Stimulated activated CD8-positive, alpha-beta memory T cell treated with anti-CD3 and anti-CD28 coated beads, Interleukin-7, amount 100 ng/mL, for 4 hours (primary cell): ENCODE results near the gene CETN3.
"Not testable (repeated sequence)": the region's sequence is repeated elsewhere in the genome, so short reads cannot be mapped to it uniquely, and the experiment has no call there.

Experiments used
- DNase-seq, 2 donors: peaks; one replicate each; pipeline ENCODE4 v3.0.0-alpha.2; 2020; ENCODE audit warnings: low read depth in 2 of 2

Gene CETN3

GRCh38 chr5:90383903-90384302 lies 25.7 kb downstream of the CETN3 start:
- no peak for DNase-seq

- DNase-seq, result no peak
These were observed 28.2 kb downstream of the CETN3 start for GRCh38 chr5:90381213-90381929.

- DNase-seq, result no peak
These were observed 29.9 kb downstream of the CETN3 start for GRCh38 chr5:90379652-90380051.

- DNase-seq, result no peak
These were observed 30.8 kb downstream of the CETN3 start for GRCh38 chr5:90378752-90379151.

GRCh38 chr5:90371269-90371668 lies 38.3 kb downstream of the CETN3 start:
- not testable (repeated sequence) for DNase-seq

- DNase-seq, result no peak
These were observed 40.9 kb downstream of the CETN3 start for GRCh38 chr5:90368454-90369246.

GRCh38 chr5:90367879-90368278 lies 41.7 kb downstream of the CETN3 start:
- DNase-seq, result no peak

GRCh38 chr5:90366948-90367347 lies 42.6 kb downstream of the CETN3 start:
- DNase-seq, result no peak

- no peak for DNase-seq
These were observed 44.2 kb downstream of the CETN3 start for GRCh38 chr5:90365328-90365727.

- DNase-seq, result no peak
These were observed 50.3 kb downstream of the CETN3 start for GRCh38 chr5:90359073-90359920.

- DNase-seq, result no peak
These were observed 52.9 kb downstream of the CETN3 start for GRCh38 chr5:90356622-90357021.

- no peak for DNase-seq
These were observed 53.4 kb downstream of the CETN3 start for GRCh38 chr5:90356176-90356575.

- DNase-seq, result no peak
These were observed 53.9 kb downstream of the CETN3 start for GRCh38 chr5:90355635-90356034.

GRCh38 chr5:90353254-90353653 lies 56.3 kb downstream of the CETN3 start:
- DNase-seq, result no peak

- DNase-seq, result no peak
These were observed 58.5 kb downstream of the CETN3 start for GRCh38 chr5:90351101-90351500.

GRCh38 chr5:90347462-90347861 lies 62.1 kb downstream of the CETN3 start:
- no peak for DNase-seq

GRCh38 chr5:90345684-90346083 lies 63.9 kb downstream of the CETN3 start:
- no peak for DNase-seq

GRCh38 chr5:90344689-90345088 lies 64.9 kb downstream of the CETN3 start:
- no peak for DNase-seq

- DNase-seq, result not testable (repeated sequence)
These were observed 65.8 kb downstream of the CETN3 start for GRCh38 chr5:90343731-90344130.

- DNase-seq, result no peak
These were observed 67.0 kb downstream of the CETN3 start for GRCh38 chr5:90342576-90342975.
